AML-193 (cell line): Measurements from ENCODE around the gene ANKS1B.
"Not testable (repeated sequence)": the region's sequence is repeated elsewhere in the genome, so short reads cannot be mapped to it uniquely, and the experiment has no call there.

Experiments used
- DNase-seq, 2 experiments: peaks; one replicate each; lab custom pipeline; 2025; lab: John Stamatoyannopoulos, UW

The ANKS1B gene

DNA sequence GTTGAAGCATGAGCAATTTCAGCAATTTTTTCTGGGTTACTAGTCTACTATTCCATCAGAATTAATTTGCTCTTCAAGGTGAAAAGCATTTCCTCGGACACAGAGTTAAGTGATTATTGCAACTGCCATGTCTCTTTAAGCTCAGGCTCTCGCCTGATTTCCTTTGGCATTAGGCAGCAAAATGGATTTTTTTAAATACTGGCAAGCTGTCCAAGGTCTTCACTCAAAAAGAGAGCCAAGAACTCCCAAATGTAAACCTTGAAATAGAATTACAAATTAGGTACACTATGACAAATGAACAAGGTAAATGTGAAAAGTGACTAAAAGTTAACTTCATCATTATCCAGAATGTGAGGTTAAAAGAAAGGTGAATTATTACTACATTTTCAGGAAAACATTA is 225.3 kb downstream of the ANKS1B start:
- DNase-seq = no peak

DNA sequence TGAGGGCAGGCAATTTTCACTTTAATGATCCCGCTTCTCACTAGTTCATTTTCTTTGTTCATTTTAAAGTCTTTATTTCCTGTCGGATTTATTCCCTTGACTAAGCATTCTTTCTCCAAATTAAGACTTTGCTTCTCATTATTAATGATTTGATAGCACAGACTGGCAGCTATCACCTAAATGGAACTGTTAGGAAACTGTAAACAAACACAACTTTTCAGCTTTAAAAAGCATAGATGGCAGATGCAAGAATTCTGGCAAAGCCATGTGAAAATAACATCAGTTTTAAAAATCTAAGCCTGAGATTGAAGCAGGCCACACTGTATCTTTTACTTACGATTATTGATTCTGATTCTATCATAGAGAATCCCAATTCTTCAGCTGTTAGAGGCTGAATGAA is 225.7 kb downstream of the ANKS1B start:
- DNase-seq = no peak

DNA sequence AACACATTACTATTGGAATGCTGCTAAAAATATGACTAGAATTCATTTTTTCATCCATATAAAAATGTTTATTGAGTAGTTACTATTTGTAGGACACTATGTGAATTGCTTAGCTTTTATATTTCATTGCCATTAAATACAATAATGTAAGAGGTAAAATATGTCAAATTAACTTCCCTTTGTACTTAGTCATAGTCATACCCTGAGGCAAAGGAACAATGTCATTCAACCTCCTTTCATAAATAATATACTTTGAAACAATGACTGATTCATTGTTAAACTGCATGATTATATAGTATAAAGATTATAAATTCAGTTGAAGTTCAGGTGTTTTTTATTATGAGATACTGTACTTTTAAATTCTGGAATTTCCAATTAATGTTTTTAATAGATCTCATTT is 232.0 kb downstream of the ANKS1B start:
- DNase-seq = no peak

DNA sequence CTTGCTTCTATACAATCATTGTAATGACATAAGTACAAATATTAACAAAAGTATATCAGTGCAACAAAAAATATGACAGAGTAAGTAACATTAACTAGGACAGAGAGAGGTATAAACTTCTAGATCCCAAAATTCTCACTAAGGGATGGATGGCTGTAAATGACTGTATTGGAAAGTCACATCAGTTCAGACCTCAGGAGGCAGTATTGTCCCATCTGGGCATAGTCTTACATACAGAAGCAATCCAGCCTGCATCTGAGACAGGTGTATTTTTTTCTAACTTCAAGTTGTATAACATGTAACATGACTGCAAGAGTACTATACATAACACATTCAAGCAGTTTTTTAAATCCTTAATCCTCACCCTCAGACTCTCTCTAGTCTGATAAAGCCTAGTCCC is 238.2 kb downstream of the ANKS1B start:
- DNase-seq = no peak

DNA sequence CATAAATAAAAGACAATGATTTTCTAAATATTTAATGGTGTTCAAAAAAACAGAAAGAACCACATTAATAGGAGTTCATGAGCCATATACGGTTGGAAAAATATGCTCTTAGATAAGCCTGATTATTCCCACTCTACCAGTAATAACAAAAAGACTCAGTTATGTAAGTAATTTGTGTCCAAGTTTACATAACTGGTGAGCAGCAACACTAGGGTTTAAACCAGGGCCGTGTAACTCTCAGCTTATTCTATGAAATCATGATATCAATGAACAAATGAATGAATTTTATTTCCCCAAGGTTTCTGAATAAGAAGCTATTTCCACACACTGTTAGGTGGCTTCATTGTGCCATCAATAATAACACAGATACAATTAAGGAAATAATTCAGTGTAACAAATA is 238.8 kb downstream of the ANKS1B start:
- no peak for DNase-seq

DNA sequence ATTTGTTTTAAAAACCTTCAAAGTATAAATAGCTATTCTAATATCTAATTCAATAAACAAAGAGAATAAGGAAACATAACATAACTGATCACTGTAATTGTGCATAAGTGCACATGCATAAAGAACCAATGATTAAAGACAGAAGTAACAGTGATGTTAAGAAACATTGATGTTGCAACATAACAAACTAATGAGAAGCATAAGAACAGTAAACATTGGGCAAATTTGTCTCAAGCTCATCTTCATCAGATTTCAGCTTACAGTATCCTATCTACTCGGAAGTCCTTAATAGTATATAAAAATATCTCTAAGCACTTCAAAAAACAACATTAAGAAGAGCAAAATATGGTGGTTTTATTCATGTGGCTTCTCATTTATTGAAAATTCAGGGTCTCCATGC is 239.6 kb downstream of the ANKS1B start:
- no peak for DNase-seq

DNA sequence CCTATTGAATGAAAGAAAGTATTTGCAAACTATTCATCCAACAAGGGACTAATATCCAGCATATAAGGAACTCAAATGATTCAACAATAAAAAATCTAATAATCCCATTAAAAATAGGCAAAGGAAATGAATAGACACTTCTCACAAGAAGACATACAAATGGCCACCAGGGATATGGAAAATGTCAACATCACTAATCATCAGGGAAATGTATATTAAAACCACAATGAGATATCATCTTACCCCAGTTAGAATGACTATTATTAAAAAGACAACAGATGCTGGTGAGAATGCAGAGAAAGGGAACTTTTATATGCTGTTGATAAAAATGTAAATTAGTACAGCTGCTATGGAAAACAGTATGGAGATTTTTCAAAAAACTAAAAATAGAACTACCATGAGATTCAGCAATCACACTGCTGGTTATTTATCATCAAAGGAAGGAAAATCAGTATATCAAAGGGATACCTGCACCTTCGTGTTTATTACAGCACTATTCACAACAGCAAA is 247.9 kb downstream of the ANKS1B start:
- DNase-seq = no peak

DNA sequence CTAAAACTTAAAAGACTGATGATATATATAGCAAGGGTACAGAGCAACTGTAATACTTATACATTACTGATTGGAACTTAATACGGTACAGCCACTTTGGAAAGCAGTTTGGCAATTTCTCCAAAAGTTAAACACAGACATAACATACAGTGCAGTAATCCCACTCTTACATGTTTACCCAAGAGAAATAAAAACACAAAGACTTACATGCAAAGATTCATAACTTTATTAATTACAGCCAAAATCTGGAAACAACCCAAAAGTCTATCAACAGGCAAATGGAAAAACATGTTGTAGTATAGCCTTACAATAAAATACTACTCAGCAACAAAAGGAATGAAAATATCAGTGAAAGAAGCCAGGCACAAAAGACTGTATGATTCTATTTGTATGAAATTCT is 252.6 kb downstream of the ANKS1B start:
- no peak for DNase-seq

DNA sequence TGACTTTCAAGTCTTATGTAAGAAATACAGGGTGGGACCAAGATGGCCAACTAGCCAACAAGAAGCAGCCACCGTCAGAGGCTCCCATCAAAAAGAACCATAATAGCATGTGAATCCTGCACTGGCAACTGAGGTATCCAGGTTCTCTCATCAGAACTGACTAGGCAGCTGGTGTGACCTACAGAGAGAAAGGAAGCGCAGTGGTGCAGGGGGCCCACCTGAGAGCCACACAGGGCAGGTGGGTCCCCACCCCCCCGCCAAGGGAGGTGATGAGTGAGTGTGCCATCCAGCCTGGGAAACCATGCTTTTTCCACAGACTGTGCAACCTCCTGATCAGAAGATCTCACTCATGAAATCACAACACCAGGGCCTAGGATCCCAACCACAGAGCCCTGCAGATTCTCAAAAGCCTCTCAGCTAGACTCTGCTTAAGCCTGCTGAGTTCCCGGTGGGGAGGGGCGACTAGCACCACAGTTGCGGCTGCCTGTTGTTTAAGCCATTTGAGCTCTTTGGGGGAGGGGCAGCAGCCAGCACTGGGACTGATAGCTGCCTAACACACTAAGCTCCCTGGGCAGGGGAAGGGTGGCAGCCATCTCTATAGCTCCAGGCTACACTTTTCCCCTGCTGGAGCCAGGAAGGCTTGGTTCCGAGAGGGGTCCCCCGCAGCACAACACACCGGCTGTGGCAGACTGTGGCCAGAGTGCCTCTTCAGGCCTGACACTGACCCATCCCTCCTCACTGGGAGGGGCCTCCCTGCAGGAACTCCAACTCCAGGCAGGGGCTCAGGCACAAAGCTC is 261.8 kb downstream of the ANKS1B start:
- no peak for DNase-seq

DNA sequence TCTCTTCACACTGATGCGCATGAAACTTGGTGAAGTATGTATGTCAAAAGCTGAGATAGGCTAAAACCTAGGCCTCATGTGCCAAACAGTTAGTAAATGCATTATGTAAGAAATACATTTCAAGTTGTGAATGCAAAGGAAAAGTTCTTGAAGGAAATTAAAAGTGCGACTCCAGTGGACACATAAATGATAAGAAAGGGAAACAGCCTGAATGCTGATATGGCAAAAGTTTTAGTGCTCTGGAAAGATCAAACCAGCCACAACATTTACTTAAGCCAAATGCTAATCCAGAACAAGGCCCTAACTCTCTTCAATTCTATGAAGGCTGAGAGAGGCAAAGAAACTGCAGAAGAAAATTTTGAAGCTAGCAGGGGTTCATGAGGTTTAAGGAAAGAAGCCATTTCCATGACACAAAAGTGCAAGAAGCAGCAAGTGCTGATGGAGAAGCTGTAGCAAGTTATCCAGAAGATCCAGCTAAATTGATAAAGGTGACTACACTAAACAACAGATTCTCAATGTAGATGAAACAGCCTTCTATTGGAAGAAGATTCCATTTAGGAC is 262.9 kb downstream of the ANKS1B start:
- DNase-seq = no peak

DNA sequence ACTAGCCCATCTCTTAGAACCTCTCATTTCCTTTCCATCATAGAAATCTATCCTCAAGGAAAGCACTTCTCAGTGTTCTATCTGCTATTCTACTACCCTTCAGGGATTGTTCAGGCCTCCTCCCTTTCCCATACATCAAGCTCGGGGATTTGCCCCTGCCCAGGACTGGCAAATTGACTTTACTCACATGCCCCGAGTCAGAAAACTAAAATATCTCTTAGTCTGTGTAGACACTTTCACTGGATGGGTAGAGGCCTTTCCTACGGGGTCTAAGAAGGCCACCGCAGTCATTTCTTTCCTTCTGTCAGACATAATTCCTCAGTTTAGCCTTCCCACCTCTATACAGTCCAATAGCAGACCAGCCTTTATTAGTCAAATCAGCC is 264.7 kb downstream of the ANKS1B start:
- DNase-seq = not testable (repeated sequence)

DNA sequence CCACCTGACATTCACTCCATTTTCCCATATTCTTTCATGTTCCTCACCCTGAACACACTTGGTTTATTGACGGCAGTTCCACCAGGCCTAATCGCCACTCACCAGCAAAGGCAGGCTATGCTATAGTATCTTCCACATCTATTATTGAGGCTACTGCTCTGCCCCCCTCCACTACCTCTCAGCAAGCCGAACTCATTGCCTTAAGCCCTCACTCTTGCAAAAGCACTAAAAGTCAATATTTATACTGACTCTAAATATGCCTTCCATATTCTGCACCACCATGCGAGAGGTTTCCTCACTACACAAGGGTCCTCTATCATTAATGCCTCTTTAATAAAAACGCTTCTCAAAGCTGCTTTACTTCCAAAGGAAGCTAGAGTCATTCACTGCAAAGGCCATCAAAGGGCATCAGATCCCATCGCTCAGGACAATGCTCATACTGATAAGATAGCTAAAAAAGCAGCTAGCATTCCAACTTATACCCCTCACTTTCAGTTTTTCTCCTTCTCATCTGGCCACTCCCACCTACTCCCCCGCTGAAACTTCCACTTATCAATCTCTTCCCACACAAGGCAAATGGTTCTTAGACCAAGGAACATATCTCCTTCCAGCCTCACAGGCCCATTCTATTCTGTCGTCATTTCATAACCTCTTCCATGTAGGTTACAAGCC is 265.2 kb downstream of the ANKS1B start:
- DNase-seq = not testable (repeated sequence)

DNA sequence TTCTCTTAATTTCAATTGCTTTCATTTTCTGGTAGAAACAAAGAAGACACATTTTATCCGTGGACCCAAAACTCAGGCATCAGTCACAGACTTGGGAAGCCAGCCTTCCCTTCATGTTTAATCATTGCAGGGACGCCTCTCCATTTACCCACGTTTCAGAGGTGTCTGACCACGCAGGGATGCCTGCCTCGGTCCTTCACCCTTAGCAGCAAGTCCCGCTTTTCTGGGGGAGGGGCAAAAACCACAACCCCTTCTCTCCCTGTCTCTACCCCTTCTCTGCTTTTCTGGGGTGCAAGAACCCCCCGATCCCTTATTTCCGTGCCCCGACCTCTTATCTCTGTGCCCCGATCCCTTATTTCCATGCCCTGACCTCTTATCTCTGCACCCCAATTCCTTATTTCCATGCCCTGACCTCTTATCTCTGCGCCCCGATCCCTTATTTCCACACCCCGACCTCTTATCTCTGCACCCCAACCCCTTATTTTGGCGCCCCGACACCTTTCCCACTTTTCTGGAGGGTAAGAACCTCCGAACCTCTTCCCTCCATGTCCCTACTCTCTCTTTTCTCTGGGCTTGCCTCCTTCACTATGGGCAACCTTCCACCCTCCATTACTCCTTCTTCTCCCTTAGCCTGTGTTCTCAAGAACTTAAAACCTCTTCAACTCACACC is 268.8 kb downstream of the ANKS1B start:
- DNase-seq = not testable (repeated sequence)

DNA sequence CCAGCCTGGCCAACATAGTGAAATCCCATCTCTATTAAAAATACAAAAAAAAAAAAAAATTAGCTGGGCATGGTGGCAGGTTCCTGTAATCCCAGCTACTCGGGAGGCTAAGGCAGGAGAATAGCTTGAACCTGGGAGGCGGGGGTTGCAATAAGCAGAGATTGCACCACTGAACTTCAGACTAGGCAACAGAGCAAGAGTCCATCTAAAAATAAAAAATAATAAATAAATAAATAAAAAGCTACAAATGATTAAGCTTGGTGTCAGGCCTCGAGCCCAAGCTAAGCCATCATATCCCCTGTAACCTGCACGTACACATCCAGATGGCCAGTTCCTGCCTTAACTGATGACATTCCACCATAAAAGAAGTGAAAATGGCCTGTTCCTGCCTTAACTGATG is 269.8 kb downstream of the ANKS1B start:
- DNase-seq = not testable (repeated sequence)

DNA sequence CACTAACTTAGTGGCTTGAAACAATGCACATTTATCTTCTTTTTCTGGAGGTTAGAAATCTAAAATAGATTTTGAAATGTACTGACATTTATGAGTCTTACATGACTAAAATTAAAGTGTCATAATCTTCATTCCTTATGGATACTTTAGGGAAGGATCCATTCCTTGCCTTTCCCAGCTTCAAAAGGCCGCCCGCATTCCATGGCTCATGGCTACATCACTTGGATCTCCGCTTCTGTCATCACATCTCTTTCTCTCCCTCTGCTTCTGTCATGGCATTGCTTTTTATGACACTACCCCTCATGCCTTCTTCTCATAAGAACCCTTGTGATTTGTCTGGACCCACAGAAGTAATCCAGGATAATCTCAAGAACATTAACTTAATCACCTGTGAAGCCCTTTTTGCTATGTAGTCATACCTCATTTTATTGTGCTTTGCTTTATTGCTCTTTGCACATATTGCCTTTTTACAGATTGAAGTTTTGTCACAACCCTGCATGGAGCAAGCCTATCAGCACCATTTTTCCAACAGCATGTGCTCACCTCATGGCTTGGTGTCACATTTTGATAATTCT is 270.7 kb downstream of the ANKS1B start:
- no peak for DNase-seq

DNA sequence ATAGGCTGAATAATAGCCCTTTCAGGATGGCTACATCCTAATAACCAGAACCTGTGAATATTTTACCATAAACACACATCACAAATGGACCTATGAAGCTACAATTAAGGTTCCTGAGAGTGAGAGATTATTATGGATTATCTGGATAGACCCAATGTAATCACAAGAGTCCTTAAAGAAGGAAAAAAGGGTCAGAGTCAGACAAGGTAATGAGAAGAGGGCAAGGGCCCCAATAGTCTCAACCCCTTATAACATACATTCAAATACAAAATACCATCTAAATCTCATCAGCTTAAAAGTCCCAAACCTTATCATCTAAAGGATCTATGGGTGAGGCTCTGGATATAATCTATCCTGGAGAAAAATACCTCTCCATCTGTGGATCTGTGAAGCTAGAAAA is 272.5 kb downstream of the ANKS1B start:
- DNase-seq = no peak

DNA sequence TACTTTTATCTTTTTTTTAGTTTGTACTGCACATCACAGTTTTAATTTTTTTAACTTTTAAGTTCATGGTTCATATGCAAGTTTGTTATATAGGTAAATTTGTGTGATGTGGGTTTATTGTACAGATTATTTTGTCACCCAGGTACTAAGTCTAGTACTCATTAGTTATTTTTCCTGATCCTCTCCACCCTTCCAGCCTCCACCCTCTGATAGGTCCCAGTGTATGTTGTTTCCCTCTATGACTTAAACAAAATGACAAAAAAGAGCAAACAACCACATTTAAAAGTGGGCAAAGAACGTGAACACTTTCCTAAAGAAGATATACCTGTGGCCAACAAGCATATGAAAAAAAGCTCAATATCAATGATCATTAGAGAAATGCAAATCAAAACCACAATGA is 273.5 kb downstream of the ANKS1B start:
- DNase-seq = no peak

DNA sequence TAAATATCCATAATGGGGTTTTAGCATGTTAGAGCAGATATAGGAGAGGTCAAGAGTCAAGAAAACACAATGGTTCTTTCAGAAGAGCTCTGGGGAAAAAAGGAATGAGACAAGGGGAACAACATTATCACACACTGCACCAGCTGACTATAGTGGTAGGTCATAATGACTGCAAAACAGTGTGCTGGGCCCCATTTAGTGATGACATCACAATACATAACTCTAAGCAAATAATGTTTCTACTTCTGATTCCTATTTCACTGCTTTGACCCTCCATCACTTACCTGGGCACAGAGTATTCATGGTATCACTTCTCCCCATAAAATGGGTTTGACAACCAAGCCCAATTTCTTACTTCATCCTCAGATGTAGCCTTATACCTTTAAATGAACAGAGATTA is 275.1 kb downstream of the ANKS1B start:
- no peak for DNase-seq

DNA sequence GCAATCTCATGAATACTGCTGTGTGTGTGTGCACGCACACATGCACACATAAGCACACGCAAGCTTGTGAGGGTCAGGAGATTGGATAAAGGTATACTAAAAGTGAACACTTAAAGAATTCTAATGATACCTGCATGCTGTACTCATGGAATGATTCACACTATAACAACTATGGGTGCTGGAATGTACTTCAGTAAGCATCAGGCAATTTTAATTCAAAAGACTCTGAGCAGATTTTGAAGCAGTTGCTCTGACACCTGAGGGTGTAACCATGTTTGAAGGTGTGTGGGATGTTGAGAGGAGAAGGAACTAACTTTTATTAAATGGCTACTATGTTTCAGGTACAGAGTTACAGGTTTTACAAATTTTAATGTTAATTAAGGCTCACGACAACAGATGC is 275.6 kb downstream of the ANKS1B start:
- no peak for DNase-seq

DNA sequence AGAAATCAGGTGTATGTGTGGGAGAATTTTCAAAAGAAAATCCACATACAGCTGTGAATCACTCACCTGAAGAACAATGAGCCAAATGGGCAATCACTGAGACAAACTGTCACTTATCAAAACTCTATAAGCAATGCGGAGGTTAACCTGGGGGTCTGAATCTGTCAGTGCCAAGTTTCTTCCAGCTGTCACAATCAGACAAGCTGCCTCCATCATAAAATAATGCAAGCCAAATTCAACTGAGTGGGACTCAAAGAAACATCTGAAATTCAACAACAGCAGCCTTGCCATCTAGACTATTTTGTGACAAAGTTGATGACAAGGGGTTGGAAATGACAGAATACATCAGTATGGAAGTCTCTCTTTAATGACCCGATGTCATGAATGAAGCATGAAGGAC is 276.9 kb downstream of the ANKS1B start:
- no peak for DNase-seq

DNA sequence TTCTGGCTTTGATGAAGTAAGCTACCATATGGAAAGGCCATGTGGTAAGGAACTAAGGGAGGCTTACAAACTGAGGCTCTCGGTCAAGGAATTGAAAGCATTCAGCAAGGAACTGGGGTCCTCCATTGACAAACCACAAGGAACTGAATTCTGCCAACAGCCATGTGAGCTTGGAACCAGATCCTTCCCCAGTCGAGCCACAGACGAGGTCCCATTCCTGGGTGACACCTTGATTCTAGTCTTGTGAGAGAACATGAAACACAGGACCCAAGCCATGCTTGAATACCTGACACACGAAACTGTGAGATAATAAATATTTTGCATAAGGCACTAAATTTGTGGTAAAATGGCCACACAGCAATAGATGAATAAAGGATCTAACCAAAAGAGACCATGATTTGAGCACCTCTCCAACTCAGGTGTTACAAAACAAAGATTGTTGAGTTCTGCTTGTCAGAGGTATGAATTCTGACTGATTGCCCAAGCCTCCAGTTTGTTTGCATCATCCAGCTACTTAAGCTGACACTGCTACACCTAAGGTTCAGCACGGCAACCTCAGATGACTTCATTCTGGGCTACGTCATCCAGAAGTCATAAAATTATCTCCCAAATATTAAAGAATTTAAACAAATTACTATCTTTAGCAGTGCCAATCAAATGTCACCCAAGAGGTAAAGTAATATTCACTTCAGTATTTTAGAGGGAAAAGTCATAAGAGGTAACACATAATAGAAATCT is 277.8 kb downstream of the ANKS1B start:
- DNase-seq = no peak

DNA sequence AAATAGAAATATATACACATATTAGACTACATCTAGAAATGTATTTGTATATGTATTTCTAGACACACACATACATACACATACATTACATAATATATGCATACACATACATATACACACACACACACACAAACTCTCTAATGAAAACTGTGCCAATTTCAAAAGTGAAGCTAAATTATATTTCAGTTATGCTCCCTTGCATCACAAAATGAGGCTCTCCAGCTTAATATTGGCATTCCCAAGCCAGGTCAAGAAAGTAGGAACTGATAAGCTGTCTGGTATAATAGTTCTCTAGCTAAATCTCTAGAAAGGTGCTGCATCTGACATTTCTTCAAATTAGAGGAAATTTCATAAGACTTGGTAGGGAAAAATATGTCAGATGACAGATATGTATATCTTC is 280.3 kb downstream of the ANKS1B start:
- DNase-seq = no peak
